Left kidney (tissue), 8 donors: ENCODE results near the gene SOX1. TPM values are rescaled to one million over a fixed set of nuclear protein-coding genes. Genes with fewer than 3 reads are reported as not detected.

Source experiments
- DNase-seq: peaks from one replicate; pipeline ENCODE4 v3.0.0-alpha.2; 2013
- long read RNA-seq, 8 donors: transcript quantifications; one replicate each; lab custom pipeline, GENCODE V29; 2026
- polyA plus RNA-seq: library from polyadenylated mRNA; unstranded; fragments of 120-200 nt; gene quantifications from one replicate; pipeline ENCODE4 v1.2.1, GENCODE V29; 2013; ENCODE audit not compliant: insufficient read length

SOX1 gene
- polyA plus RNA-seq, result not detected
- long read RNA-seq, donor 1, result 0 reads
- long read RNA-seq, donor 2, result 0 reads
- long read RNA-seq, donor 3, result 0 reads
- long read RNA-seq, donor 4, result 0 reads
- long read RNA-seq, donor 5, result 0 reads
- long read RNA-seq, donor 6, result 0 reads
- long read RNA-seq, donor 7, result 0 reads
- long read RNA-seq, donor 8, result 0 reads

DNA sequence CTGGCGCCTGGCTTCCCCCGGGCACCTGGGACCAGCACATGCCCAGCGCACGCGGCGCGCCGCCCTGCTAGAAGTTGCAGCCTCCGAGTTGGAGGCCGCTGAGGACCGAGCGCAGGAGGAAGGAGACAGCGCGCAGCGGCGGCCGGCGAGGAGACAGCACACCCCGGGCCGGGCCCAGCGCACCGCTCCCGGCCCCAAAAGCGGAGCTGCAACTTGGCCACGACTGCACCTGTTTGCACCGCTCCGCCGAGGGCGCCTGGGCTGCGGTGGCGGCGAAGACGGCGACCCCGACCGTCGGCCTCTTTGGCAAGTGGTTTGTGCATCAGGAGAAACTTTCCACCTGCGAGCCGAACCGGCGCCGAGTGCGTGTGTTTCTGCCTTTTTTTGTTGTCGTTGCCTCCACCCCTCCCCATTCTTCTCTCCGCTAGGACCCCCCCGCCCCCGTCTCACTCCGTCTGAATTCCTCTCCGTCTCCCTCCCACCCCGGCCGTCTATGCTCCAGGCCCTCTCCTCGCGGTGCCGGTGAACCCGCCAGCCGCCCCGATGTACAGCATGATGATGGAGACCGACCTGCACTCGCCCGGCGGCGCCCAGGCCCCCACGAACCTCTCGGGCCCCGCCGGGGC lies at the start of gene SOX1:
SOX1 (plus strand) TSS at position 34 of the 626 bp plus-strand sequence; CDS start at position 544, 510 bp downstream.
- DNase-seq, result no peak

DNA sequence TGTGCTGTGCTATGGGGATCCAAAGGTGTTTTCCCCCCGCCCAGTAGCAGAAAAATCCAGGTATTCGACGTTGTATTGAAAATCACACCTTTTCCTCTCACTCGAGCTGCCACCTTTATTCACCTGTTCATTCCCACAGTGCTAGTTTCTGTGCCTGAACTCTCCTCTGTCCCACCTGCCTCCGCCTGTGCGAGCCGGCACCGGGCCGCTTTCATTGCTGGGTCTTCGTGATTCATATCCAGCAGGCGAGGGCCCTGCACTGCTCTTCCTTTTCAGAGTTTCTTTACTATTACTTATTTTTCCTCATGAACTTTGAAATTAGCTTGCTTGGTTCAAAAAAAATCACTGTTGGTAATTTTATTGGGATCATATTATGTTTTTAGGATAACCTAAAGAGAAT lies 42.4 kb upstream of the SOX1 start:
- DNase-seq, result no peak

DNA sequence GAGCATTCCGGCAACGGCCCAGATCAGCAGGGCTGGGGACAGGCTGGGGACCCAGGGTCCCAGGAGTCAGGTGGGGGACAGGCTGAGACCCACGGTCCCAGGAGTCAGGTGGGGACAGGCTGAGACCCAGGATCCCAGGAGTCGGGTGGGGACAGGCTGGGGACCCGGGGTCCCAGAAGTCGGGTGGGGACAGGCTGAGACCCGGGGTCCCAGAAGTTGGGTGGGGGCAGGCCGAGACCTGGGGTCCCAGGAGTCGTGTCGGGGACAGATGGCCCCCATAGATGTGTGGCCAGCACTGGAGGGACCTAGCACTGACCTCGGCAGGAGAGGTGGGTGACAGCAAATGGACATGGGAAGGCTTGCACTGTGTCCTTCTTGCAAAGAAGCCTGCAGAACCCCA lies 39.7 kb upstream of the SOX1 start:
- DNase-seq, result no peak

DNA sequence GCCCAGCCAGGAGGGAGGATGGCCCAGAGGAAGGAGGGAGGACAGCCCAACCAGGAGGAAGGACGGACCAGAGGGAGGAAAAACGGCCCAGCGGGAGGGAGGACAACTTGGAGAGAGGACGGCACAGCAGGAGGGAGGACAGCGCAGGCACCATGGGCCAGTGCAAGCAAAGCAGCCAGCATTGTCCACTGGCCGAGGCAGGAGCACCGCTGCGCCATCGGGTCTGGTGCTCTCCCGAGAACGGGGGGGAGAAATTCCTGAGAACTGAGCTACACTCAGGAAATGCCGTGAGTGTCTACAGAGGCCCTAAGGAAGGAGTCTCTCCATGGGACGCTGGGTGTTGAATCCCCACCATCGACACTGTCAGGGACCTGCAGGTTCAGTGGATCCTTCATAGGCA lies 38.5 kb upstream of the SOX1 start:
- no peak for DNase-seq

DNA sequence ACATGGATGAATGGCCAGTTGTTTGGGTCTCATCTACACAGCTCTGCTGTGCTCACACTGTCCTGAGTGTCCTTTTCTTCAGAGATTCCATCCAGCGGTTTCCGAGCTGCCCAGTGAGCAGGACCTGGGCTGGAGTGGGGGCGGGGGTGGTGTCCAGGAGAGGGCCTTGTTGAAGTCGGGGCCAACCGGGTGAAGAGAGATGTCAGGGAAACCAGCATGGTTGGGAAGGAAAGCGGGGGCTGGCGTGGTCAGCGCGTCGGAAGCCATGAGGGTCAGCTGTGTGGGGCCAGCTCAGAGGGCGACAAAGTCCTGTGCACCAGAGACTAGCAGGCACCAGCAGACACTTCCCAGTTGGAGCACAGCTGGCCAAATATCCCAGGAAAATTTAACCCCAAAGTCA lies 37.8 kb upstream of the SOX1 start:
- no peak for DNase-seq

DNA sequence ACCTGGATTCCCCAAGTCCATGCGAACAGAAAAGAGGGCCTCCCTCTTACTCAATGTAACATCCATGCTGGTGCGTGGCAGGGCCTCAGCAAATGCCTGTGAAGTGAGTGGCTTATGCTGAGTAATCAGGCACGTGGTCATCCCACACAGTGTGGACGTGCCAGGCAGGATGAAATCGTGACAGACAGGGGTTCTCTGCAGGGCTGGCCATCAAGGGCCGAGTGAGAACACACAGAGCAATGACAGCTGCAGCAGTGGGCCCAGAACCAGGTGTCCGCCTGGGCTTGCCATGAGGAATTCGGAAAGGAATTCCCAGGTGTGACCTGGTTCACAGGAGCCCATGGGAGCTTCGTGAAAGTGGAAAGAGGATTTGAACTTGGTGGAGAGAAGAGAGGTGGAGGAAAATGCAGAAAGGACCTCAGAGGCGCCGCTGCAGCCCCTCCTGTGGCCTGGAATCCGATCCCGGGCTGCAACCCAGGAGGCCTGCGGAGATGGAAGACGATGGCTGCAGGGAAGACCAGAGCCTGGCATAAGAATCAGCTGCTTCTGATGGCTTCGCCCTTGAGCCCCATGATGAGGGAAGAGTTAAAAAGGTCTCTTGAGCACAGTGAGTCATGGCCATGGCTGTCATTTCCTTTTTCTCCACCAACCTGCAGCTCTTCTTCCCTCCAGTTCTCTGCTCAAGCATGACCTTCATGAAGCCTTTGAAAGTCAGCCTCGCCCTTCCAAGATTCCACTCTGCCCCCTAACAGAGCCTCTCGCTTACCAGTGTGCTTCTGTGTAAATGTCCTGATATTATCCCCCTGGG lies 34.6 kb upstream of the SOX1 start:
- no peak for DNase-seq

DNA sequence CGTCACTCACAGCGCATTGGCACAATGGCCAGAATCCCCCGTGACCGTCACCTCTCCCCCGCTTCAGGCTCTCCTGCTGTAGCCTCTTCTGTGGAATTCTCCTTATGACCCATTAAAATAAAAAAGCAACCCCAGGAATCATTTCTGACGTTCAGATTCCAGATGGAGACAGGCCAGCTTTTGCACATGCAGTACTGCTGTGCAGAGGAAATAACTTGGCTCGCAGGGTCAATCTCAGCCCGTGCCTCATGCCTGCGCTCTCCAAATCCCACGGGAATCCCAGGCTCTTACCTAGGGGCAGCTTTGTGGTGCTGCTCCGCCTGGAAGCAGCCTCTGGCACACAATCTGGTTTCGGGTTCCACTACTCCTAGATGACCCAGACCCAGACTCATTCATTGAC lies 32.7 kb upstream of the SOX1 start:
- DNase-seq, result no peak

DNA sequence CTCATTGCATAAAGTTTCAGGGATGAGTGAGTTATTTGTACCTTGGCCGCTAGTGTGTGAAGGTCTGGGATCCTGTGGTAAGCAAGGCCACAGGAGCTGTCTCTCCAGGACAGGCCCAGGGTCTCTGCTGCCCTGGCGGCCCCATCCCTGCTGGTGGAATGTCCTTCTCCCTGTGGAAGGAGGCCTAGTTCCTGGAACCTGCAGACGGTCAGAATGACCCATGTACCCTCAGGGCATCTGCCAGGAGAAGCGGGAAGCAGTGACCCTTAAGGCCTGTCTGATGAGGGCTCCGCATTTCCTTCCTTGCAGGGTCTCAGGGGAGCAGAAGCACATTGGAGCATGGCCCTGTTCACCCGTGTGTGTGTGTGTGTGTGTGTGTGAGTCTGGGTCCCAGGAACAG lies 32.1 kb upstream of the SOX1 start:
- DNase-seq, result no peak

DNA sequence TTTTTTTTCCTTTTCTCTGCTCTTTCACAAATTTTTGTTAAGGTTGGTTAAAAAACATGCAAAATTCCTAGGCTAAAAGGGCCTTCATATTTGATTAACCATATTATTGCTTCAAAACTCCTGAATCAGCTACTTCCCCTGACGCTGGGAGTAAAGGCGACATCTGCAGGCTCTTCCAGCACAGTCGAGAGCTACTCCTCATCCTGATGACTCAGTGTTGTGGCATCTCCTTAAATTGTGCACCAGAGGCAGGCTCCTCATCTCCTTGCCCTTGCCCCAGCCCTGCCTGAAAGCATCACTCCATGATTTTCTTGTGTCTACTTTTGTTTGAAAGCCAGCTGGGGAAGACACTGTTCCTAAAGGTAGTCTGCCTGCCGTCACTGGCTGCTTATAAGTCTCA lies 24.5 kb upstream of the SOX1 start:
- no peak for DNase-seq

DNA sequence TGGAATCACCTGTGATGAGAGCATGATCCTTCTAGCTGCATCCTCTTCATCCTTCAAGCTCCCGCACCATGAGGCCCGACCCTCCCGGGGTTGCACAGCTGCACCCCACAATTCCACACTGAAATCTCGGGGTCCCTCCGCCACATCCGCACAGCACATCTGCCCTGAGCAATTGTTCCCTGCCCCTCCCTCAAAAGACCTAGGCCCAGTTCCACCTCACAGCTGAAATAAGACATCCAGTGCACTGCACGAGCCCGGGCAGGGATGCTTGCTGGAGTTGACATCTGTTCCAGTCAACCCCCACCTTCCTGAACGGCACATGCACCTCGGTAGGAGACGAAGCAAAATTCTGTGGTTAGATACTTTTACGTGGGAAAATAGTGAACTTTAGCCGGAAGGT lies 14.7 kb upstream of the SOX1 start:
- DNase-seq, result no peak

DNA sequence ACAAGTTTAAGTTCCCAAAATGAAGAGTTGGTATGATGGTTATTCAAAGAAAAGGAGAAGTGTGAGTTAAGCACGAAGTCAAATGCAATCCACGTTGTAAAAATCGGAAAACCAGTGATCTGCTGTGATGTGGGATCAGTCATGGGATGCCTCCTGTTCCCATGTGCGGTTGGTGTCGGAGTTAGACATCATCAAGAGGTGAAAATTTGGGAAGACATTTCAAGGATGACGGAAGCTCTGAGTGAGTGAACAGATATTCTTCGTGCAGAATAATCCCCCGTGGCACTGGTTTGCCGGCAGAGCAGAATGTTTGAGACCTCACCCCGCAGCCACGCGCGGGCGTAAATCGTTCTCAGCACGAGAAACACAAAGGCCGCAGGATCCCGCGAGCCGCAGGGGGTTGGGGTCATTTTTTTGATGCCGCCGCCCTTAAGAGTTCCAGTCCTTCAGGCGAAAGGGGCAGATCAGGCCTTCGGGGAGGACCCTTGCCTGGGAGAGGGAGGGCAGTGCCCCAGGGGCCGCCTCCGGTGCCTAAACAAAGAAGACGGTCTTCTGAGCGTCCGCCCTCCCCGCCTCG lies 13.7 kb upstream of the SOX1 start:
- DNase-seq, result no peak

DNA sequence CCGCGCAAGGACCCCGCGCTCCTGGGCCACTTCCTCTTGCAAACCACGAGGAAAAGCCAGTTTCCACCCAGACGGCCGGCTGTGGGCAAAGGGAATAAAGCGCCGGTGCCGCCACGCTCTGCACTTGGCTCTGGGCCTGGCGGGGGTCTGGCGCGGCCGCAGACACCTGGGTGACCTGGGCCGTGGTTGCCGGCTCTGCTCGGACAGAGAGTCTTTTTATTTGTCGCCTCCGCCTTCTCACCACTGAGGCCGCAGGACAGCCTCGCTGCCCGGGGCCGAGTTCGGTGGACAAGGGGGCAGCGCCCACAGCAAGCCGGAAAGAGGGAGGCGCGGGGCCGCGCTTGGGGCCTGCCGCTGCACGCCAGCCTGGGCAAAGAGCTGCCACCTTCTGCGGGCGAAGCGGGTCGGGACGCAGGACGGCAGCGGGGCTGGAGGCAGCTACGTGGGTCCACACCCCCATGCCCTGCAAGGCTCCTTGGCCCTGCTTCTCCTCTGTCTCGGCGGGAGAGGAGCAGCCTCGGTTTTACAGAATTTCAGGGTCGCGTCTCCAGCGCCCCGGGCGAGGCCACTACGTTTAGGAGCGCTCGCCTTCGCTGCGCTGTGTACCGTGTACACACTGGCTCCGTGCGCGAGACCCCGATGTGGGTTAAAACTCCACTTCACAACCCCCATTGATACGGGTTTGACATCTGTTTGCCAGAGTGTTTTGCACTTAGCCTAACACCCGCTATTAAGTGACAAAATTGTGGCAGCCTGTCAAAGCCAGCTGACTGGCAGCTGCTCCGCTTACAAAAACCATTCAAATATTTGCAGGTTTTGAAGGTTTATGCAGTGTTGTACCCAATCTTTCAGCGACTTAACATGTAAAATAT lies 13.0 kb upstream of the SOX1 start:
- no peak for DNase-seq

DNA sequence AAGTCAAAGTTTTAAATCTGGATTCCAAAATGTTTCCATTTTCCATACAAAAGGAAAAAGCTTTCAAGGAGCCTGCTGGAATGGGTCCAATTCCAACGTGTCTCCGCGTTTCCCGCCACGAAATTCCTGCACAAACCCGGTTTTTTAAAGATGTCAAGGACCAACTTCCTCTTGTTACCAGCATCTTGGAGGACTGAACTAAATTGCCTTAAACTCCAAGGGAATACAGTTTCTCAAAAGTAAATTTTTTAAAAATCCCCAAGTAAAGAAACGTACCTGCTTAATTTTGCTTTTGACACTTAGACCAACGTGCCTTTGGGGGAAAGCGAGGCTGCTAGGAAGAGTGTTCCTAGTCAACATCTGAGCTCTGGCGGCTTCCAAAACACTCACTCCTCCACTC lies 12.3 kb upstream of the SOX1 start:
- no peak for DNase-seq

DNA sequence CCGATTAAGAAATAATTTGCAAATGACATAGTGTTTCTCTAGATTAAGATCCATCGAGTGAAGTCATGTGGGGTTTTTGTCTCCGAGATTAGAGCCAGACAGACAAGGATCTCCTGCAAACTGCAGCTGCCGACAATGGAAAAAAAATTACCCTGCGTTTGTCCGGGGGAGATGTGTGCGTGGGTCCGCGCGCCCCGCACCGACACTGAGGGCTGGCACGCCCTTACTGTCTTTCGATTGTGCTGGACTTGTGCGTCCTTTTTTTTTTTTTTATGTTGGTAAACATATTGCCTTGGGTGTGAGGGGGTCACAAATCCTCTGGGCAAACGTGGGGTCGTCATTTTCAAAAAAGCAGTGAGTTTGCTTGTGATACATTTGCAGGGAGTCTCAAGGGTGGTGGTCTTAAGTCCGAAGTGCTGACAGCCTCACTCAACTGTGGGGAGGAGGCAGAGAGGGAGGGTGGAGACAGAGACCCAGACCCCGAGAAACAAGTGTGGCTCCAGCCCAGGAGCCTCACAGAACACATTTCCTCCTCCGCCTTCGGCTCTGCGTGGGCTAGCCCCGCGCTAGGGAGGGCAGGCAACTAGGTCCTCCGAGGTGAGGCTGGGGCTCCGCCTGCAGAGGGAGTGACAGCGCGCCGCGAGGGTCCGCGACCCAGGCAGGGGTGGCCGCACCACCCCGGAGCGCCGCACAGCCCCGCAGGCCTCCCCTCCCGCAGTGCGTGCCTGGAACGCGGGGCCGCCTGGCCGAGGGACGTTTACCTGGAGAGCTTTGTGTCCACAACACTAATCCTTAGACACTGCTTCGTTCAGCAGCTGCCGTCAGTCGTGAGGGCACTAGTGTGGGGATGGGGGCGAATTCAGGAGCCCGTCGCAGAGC lies 11.7 kb upstream of the SOX1 start:
- DNase-seq, result no peak

DNA sequence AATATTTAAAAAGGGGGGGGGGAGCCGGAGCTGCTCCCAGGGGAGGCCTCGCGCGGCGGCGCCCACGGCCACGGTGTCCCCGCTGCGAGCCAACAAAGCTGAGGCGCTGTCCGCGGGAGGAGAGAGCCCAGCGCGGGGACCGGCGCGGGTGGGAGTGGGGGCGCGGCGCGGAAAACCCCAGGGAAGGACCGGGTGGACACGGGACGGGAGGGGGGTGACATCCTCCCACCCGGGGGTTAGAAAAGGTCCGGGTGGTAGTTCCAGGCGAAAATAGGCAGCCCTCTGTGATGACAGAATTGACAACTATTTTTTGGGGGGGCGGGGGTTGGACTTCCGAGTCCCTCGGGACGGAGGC lies 11.1 kb upstream of the SOX1 start:
- DNase-seq, result no peak

DNA sequence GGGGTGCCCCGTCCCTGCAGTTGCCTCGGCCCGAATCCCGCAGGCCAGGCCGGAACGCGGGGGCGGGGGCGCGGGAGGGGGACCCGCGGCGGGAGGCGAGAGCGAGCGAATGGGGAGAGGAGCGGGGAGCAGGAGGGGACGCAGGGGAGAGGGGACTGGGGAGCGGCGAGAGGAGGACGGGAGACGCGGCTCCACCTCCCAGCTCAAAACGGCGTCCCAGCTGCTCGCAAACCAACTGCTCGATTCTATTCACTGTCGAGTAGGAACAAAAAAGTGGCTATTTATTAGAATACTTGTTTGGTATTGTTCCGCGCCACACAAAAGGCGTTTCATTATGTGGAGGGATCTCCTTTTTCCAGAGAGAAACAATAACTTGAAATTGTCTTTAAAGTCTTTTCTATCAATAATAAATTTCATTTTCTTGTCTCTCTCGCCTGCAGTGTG lies 10.6 kb upstream of the SOX1 start:
- DNase-seq, result no peak

DNA sequence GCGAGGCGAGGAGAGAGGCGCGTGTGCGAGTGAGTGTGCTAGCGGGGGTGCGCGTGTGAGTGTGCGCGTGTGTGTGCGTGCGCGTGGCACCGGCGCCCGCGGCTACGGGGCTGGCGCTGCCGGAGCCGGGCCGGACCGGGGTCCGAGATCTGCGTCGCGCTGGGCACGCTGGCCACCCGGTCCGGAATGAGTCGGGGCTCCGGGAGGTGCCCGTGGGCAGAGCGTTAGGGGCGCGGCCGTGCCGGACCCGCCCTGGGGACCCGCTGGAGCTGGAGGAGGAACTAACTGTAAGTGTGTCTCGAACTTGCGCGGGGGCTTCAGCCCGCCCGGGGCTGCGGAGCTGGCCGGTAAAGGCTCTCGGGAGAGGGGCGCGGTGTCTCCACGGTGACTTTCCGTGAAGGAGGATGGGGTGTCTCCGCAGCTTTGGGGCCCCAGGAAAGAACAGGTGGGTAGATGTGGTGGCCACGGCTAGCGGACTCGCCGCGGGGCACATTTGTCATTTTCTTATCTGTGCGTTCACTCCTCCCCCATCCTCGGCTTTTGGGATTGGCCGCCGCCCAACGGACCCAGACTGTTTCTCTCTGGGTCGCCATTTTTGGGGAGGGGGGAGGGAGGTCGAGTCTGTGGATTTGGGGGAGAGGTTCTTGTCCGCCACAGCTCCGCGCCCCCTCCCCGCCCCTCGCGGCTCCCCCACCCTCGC lies 10.1 kb upstream of the SOX1 start:
- no peak for DNase-seq

DNA sequence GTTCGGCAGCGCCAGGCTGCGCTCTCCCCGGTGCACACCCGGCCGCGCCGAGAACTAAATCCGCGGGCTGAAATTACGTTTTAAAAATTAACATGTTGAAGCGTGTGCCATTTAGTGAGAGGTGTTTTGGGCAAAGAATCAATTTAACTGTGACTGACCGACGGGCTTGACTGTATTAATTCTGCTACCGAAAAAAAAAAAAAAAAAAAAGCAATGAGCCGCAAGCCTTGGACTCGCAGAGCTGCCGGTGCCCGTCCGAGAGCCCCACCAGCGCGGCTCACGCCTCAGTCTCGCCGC lies 9.6 kb upstream of the SOX1 start:
- no peak for DNase-seq

DNA sequence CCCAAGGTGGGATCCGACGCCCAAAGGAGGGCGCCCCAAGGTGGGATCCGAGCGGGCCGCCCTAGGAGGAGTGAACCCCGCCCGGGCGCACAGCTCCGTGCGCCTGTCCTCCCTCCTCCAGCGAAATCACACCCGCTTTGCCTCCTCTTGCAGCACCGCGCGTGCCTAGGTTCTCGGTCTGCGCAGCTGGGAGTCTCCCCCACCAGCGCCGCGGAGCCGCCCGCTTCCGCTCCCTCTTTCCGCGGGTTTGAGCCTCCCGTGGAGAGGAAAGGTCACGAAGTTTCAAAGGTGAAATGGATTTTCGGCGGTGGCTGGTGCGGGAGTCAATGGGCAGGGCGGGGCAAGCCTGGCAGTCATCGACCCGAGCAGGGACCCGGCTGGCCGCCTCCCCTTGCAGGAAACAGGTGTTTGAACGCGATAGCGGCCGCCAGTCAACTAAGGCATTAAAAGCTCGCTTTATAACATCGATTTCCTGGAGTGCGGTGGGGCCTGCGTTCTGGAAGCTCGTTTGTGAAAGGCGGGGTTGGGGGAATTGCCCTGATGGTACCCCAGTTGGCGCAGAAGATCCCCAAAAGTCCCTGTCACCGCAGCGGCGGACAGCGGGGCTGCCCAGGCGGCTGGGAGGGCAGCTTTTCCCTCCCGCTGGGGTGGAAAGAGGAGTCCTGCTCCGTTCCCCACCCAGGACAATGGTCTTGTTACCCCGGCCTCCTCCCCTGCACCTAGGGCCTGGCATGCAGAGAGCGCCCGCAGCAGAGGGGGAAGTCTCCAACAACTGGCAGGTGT lies 9.0 kb upstream of the SOX1 start:
- DNase-seq, result no peak

DNA sequence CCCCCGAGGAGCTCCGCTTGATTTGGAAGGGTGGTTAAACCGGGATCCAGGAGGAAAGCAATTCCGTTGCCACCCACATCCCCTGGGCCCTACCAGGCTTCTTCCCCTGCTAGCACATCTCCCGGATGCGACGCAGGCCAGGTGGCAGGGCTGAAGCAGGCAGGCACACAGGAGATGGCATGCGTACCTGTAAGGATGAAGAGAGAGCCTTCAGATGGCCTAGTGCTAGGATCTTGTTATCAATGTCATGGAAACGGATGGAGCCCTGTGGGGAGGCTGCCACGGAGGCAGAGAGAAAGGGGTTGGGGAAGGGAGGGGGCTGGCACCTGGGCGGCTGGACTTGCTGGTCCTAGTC lies 8.5 kb upstream of the SOX1 start:
- DNase-seq, result no peak
